NB4 (cell line): ENCODE measurements around the gene OGFRL1.

Experiments
- DNase-seq: peaks from one replicate; pipeline ENCODE4 v3.0.0; 2010; ENCODE audit warnings: low read depth
- H3K4me3 ChIP-seq: one replicate; pipeline ENCODE4 v1.5.1; 2011; ENCODE audit warnings: mild to moderate bottlenecking, low read depth, low read length, moderate library complexity
- CTCF ChIP-seq: IDR thresholded peaks from one replicate; pipeline ENCODE4 v1.5.1; 2012; ENCODE audit warnings: low read depth, low read length
- MAX ChIP-seq: IDR thresholded peaks from 2 replicates; pipeline ENCODE4 v1.6.1; 2011; ENCODE audit warnings: low read depth, low read length
- MYC ChIP-seq: IDR thresholded peaks from 2 replicates; pipeline ENCODE4 v1.6.1; 2011; ENCODE audit warnings: low read depth, low read length
- POLR2A ChIP-seq: IDR thresholded peaks from 2 replicates; pipeline ENCODE4 v1.6.1; 2011; ENCODE audit warnings: mild to moderate bottlenecking; ENCODE audit not compliant: insufficient read length; ENCODE audit errors: extremely low read depth

OGFRL1 gene

GRCh38 chr6:71300561-71301168 lies 12.1 kb downstream of the OGFRL1 start:
- TF ChIP-seq CTCF, result no peak
- no peak for TF ChIP-seq MAX
- TF ChIP-seq POLR2A, result no peak
- TF ChIP-seq MYC, result no peak
- no peak for DNase-seq
- H3K4me3 ChIP-seq, result no peak overlapping the region

- no peak for DNase-seq
- no peak overlapping the region for H3K4me3 ChIP-seq
- TF ChIP-seq MAX (no peak), CTCF (no peak), POLR2A (no peak), MYC (no peak)
These were observed 12.9 kb downstream of the OGFRL1 start for GRCh38 chr6:71301546-71301945.

GRCh38 chr6:71309656-71310055 lies 21.0 kb downstream of the OGFRL1 start:
- no peak for DNase-seq
- no peak overlapping the region for H3K4me3 ChIP-seq
- TF ChIP-seq MAX (no peak), POLR2A (no peak), CTCF (no peak), MYC (no peak)

GRCh38 chr6:71310261-71310660 lies 21.6 kb downstream of the OGFRL1 start:
- no peak for DNase-seq
- H3K4me3 ChIP-seq, result no peak overlapping the region
- TF ChIP-seq CTCF (no peak), MAX (no peak), MYC (no peak), POLR2A (no peak)

- no peak overlapping the region for H3K4me3 ChIP-seq
- no peak for DNase-seq
- no peak for TF ChIP-seq CTCF
- no peak for TF ChIP-seq MAX
- TF ChIP-seq MYC, result no peak
- TF ChIP-seq POLR2A, result no peak
These were observed 23.5 kb downstream of the OGFRL1 start for GRCh38 chr6:71312089-71312488.

GRCh38 chr6:71317441-71317840 lies 28.8 kb downstream of the OGFRL1 start:
- no peak overlapping the region for H3K4me3 ChIP-seq
- no peak for TF ChIP-seq MAX
- DNase-seq, result no peak
